Measurements from ENCODE around the gene GPRIN3. TPM values are rescaled to one million over a fixed set of nuclear protein-coding genes. Genes with fewer than 3 reads are reported as not detected.

The GPRIN3 gene
- polyA plus RNA-seq: 10 to 100 TPM in 1 of 3 donors, 1 to 10 TPM in 2; 5.5 to 15.9 (median 7.3) TPM

DNA sequence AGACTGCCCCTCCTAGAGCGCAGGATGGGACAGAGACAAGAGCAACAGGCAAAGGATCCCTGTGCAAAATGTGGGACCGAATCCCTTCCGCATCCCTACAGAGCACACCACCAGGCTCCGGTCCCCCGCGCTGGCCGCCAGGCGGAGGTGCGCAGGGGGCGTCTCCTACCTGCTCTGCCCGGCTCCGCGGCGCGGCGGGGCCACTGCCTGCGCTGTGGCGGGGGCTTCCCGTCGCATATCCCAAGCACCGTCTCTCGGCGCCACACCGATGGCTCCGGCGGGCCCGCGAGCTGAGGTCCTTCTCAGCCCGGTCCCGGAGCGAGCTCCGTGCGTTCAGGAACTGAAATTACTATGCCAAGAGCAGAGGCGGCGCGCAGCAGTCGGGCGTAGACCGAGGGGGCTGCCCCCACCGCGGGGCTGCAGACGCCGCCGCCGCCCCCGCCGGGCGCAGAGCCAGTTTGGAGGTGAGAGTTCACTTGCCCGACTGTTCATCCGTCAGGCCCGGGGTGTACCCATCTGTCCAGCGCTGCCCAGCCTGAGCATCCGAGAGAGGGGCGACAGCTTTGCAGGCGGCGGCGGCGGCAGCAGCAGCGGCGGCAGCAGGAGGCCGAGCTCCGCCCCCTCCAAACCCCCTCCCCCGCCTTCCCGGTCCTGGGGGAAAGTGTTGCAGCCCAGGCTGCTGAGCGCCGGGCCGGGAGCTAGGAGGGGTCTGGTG, at the start of gene GPRIN3:
Gene GPRIN3, minus strand, starts transcription at position 355 of the 715 bp plus-strand sequence. CDS start 57,690 bp downstream, outside the sequence.
- peaks cover 45 to 52% of the 10 kb centered on the region in 2 donors for H3K4me1 Mint-ChIP-seq
- H3K9me3 Mint-ChIP-seq: peaks cover 0 to 3% (median 0%) of the 10 kb centered on the region in 6 donors
- peak; percentile 69 to 72 (median 71) for DNase-seq
- H3K36me3 Mint-ChIP-seq: no peaks in the 10 kb centered on the region
- peak within 1 kb of the TSS; percentile 92 to 98 (median 94) for H3K4me3 Mint-ChIP-seq
- peak within 1 kb of the TSS; percentile 79 to 97 (median 94) for H3K27ac Mint-ChIP-seq
- H3K27me3 Mint-ChIP-seq (ENCODE audit: low read depth in 3 of 3): peaks cover 0 to 4% (median 2%) of the 10 kb centered on the region in 3 donors

DNA sequence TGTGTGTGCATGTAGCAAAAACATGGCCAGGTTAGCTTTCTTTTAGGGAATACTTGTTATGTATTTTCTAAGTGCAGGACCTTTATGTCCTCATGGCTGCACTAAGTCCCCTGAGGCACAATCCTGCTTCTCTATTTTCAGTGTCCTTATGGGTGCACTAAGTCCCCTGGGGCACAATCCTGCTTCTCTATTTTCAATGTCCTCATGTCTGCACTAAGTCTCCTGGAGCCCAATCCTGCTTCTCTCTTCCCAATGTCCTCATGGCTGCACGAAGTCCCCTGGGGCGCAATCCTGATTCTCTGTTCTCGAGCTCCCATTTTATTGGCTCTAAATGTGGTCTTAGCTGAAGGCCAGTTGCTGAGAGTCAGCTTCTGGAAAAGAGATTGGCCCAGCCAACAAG, 49.7 kb upstream of the GPRIN3 start:
- DNase-seq: no peak
- Mint-ChIP-seq H3K4me3 (no peak overlapping the region), H3K27ac (no peak overlapping the region), H3K9me3 (no peaks in the 10 kb centered on the region), H3K27me3 (ENCODE audit: low read depth in 3 of 3) (peaks cover 0 to 2% (median 0%) of the 10 kb centered on the region in 3 donors), H3K36me3 (no peaks in the 10 kb centered on the region), H3K4me1 (no peaks in the 10 kb centered on the region)

DNA sequence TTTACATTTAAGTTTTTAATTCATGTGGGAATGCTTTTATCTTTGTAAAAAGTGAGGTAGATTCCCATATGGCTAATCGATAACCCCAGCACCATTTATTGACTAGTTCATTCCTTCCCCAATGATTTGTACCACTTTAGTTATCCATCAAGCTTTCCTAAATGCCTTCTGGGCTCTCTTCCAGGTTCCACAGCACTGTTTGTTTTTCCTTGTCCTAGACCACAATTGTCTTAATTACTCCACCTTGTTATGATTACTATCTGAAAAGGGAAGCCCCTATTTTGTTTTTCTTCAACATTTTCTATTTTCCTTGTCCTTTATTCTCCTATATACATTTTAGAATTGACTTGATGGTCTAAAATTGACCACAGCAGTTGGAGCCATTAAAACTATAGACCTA, 48.5 kb upstream of the GPRIN3 start:
- peaks cover 0 to 2% (median 0%) of the 10 kb centered on the region in 3 donors for H3K27me3 Mint-ChIP-seq (ENCODE audit: low read depth in 3 of 3)
- no peaks in the 10 kb centered on the region for H3K36me3 Mint-ChIP-seq
- no peak overlapping the region for H3K27ac Mint-ChIP-seq
- no peak overlapping the region for H3K4me3 Mint-ChIP-seq
- H3K4me1 Mint-ChIP-seq: no peaks in the 10 kb centered on the region
- no peak for DNase-seq
- no peaks in the 10 kb centered on the region for H3K9me3 Mint-ChIP-seq

DNA sequence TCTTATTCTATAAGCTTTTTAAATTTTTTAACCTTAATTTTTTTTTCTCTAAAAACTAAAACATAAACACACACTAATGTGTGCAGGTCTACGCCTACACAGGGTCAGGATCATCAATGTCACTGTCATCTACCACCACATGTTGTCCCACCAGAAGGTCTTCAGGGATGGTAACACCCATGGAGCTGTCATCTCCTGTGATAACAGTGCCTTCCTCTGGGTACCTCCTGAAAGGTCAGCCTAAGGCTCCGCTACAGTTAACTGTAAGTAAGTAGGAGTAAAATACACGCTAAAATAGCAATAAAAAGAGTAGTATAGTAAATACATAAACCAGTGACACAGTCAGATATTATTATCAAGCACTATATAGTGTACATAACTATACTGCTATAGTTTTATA, 45.9 kb upstream of the GPRIN3 start:
- Mint-ChIP-seq H3K4me3 (no peak overlapping the region), H3K27me3 (ENCODE audit: low read depth in 3 of 3) (no peaks in the 10 kb centered on the region), H3K27ac (no peak overlapping the region), H3K36me3 (no peaks in the 10 kb centered on the region), H3K9me3 (peaks cover 0 to 5% (median 0%) of the 10 kb centered on the region in 6 donors), H3K4me1 (no peaks in the 10 kb centered on the region)
- no peak for DNase-seq

DNA sequence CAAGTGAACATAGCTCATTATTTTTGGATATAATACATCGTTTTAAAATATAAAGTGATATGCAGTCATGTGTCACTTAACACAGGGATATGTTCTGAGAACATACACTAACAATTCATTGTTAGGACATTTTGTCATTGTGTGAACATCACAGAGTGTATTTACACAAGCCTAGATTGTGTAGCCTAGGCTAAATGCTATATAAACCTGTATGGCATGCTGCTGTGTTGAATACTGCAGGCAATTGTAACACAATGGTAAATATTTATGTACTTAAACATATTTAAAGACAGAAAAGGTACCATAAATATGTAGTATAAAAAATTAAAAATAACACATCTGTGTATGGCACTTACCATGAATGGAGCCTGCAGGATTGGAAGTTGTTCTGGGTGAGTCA, 44.9 kb upstream of the GPRIN3 start:
- H3K27me3 Mint-ChIP-seq (ENCODE audit: low read depth in 3 of 3): peaks cover 0 to 1% (median 0%) of the 10 kb centered on the region in 3 donors
- no peak overlapping the region for H3K4me3 Mint-ChIP-seq
- H3K36me3 Mint-ChIP-seq: peaks cover 0 to 6% (median 0%) of the 10 kb centered on the region in 3 donors
- no peak overlapping the region for H3K27ac Mint-ChIP-seq
- no peaks in the 10 kb centered on the region for H3K4me1 Mint-ChIP-seq
- peaks cover 0 to 12% (median 3%) of the 10 kb centered on the region in 6 donors for H3K9me3 Mint-ChIP-seq
- DNase-seq: no peak

DNA sequence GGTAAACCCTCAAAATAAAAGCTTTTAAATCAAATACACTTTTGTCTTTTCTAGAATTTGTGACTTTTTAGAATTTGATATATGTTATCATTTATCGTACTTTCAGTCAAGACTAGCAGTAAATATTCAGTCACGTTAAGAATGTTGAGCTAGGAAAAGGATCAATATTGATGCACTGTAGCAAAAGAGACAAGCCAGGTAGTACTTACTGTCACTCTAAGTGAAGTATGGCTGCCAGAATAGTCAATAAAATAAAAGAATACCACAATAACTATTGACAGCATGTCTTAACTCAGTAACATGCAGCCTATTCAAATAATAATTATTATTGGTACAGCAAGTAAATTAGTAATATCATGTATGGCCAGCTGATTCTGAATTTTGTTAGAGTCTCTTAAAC, 43.6 kb upstream of the GPRIN3 start:
- H3K4me1 Mint-ChIP-seq: no peaks in the 10 kb centered on the region

DNA sequence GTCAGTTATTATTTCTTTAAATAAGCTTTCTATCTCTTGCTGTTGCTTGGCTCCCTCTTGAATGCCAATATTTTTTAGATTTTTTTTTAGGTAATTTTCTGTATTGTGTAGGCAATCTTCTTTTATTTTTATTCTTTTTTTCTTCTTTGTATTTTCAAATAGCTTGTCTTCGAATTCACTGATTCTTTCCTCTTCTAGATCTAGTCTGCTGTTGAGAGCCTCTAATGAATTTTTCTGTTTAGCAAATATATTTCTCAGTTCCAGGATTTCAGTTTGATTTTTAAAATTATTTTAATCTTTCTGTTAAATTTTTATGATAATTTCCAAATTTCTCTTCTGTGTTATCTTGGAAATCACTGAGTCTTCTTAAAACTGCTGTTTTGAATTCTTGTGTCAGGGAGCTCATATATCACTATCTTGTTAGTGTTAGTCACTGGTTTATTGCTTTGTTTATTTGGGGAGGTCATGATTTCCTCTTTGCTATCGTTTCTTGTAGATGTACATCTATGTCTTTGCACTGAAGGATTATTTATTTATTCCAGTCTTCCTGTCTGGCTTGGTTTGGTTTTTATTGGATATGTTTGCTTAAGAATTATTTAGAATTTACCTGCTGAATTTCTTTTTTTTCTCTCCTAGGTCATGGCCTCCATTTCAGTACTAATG, 39.9 kb upstream of the GPRIN3 start:
- Mint-ChIP-seq H3K27me3 (ENCODE audit: low read depth in 3 of 3) (peaks cover 0 to 4% (median 0%) of the 10 kb centered on the region in 3 donors), H3K27ac (no peak overlapping the region), H3K9me3 (peaks cover 4 to 18% (median 12%) of the 10 kb centered on the region in 6 donors), H3K4me1 (no peaks in the 10 kb centered on the region), H3K4me3 (no peak overlapping the region), H3K36me3 (peaks cover 0 to 11% (median 6%) of the 10 kb centered on the region in 3 donors)
- DNase-seq: no peak

More for the DNA sequence above, 43.6 kb upstream of the GPRIN3 start:
- Mint-ChIP-seq H3K27ac (no peak overlapping the region), H3K36me3 (peaks cover 0 to 11% (median 6%) of the 10 kb centered on the region in 3 donors), H3K27me3 (ENCODE audit: low read depth in 3 of 3) (peaks cover 0 to 1% (median 0%) of the 10 kb centered on the region in 3 donors), H3K4me3 (no peak overlapping the region), H3K9me3 (peaks cover 4 to 18% (median 12%) of the 10 kb centered on the region in 6 donors)
- DNase-seq: no peak

DNA sequence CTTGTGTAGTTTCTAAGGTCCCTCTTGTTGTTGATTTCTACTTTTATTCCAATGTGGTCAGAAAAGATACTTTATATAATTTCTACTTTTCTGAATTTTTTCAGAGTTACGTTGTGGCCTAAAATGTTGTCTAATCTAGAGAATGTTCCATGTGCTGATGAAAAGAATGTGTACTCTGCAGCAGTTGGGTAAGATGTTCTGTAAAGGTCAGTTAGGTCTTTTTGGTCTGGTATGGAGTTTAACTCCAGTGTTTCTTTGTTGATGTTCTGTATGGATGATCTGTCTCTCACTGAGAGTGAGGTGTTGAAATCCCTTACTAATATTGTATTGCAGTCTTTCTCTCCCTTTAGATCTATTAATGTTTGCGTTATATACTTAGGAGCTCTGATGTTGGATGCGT, 37.0 kb upstream of the GPRIN3 start:
- Mint-ChIP-seq H3K36me3 (peaks cover 0 to 11% (median 6%) of the 10 kb centered on the region in 3 donors), H3K9me3 (peaks cover 4 to 17% (median 12%) of the 10 kb centered on the region in 6 donors), H3K27me3 (ENCODE audit: low read depth in 3 of 3) (peaks cover 0 to 5% (median 0%) of the 10 kb centered on the region in 3 donors), H3K4me1 (no peaks in the 10 kb centered on the region), H3K4me3 (no peak overlapping the region), H3K27ac (no peak overlapping the region)
- DNase-seq: no peak

DNA sequence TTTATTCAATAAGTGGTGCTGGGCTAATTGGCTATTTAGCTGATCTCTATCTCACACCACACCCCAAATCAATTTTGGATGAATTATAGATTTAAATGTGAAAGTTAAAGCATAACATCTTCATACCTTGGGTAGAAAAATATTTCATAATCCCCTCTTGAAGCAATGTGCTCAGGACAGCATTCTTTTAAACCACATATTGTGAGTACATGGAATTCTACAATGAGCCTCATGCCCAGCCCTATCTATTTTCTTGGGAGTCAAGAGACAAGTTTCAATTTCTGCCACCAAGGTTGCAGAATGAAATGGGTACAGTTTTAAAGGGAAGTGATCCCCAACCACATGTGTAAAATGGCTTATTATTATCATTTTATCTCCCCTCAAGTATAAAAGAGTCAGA, 30.6 kb upstream of the GPRIN3 start:
- Mint-ChIP-seq H3K4me3 (no peak overlapping the region), H3K9me3 (no peaks in the 10 kb centered on the region), H3K27ac (no peak overlapping the region), H3K36me3 (no peaks in the 10 kb centered on the region), H3K4me1 (no peaks in the 10 kb centered on the region), H3K27me3 (ENCODE audit: low read depth in 3 of 3) (peaks cover 0 to 3% (median 2%) of the 10 kb centered on the region in 3 donors)
- no peak for DNase-seq

DNA sequence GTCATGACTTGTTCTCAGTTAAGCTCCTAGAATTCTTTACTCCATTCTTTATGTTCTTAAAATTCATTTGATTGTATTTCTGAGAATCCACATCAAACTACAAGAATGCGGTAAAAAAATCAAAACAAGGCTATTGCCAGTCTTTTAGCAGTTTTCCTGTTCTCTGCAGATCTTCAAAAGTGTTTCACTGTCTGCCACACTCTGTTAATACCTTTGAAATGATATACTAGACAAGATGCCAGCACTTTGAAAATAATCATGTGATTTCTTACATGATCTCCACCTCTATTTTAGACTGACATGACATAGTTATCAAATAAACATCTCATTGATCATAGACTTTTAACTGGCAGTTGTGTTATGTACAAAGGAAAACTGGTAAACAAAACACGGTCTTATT, 30.1 kb upstream of the GPRIN3 start:
- H3K4me1 Mint-ChIP-seq: no peaks in the 10 kb centered on the region
- H3K27ac Mint-ChIP-seq: no peak overlapping the region
- H3K36me3 Mint-ChIP-seq: no peaks in the 10 kb centered on the region
- DNase-seq: no peak
- no peaks in the 10 kb centered on the region for H3K9me3 Mint-ChIP-seq
- H3K27me3 Mint-ChIP-seq (ENCODE audit: low read depth in 3 of 3): peaks cover 0 to 3% (median 2%) of the 10 kb centered on the region in 3 donors
- no peak overlapping the region for H3K4me3 Mint-ChIP-seq

DNA sequence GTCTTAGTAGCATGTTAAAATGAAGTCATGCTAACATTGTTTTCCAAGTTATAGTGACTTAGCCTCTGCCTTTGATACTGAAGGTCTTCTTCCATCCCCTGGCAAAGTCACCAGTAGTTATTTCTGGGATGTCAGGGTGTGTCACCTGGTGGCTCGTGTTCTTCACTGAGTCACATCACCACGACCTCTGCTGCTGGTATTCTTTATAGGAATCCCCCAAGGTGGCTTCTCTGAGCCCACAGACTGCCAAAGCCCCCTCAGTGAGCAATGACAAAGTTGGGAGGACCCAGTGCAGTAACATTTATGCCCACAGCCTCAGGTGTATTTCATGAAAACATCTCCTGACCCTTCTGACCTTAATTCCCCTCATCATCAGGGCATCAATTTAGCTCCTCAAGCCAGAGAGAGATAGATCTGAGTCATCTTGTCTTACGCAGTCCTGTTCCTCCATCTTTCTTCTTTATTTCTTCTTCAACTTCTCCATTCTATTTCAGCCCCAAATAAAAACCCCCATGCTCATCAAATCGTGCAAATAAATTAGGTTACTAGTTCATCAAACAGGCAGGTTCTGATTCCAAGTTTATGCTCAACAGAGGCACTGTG, 29.3 kb upstream of the GPRIN3 start:
- no peak overlapping the region for H3K4me3 Mint-ChIP-seq

DNA sequence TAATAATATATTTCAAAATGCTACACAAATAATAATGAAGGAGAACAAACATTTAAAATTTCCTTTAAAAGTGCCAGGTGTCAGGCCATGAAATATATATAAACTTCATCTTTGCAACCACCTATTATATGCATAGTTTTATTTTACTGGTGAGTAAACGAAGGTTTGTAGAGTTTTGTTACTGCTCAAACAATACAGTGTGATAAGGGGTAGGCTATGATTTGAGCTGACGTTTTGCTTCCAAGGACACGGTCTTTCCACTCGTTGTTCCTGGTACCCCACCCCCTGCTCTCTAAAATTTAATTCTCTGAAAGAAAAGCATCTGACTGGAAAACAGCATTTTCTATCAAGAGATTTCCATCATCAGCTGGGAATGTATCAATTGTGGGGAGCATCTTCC, 27.2 kb upstream of the GPRIN3 start:
- Mint-ChIP-seq H3K9me3 (peaks cover 0 to 2% (median 0%) of the 10 kb centered on the region in 6 donors), H3K4me1 (no peaks in the 10 kb centered on the region), H3K4me3 (no peak overlapping the region), H3K27me3 (ENCODE audit: low read depth in 3 of 3) (peaks cover 2 to 3% (median 3%) of the 10 kb centered on the region in 3 donors), H3K27ac (no peak overlapping the region), H3K36me3 (no peaks in the 10 kb centered on the region)
- DNase-seq: no peak

More for the DNA sequence above, 29.3 kb upstream of the GPRIN3 start:
- no peak for DNase-seq
- no peaks in the 10 kb centered on the region for H3K4me1 Mint-ChIP-seq
- no peaks in the 10 kb centered on the region for H3K9me3 Mint-ChIP-seq
- H3K27ac Mint-ChIP-seq: no peak overlapping the region
- peaks cover 0 to 3% (median 0%) of the 10 kb centered on the region in 3 donors for H3K27me3 Mint-ChIP-seq (ENCODE audit: low read depth in 3 of 3)
- H3K36me3 Mint-ChIP-seq: no peaks in the 10 kb centered on the region

DNA sequence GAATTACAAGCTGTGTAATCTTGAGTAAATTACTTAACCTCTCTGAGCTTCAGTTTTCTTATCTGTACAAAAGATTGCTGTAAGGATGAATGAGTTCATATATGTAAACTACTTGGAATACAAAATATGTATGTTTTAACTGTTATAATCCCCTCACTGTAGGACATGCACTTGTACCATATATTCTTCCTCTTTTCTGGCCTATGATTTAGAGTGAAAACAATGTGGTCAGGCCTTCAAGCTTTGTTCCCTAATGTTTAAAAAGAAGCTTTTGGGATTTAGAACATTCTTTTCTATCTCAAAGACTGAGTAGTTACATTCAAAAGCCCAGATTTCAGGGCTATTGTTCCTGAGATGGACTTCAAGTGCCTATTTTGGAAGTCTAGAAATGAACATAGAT, 26.7 kb upstream of the GPRIN3 start:
- no peak for DNase-seq
- Mint-ChIP-seq H3K9me3 (peaks cover 0 to 2% (median 0%) of the 10 kb centered on the region in 6 donors), H3K36me3 (no peaks in the 10 kb centered on the region), H3K4me3 (no peak overlapping the region), H3K27me3 (ENCODE audit: low read depth in 3 of 3) (peaks cover 2 to 3% (median 3%) of the 10 kb centered on the region in 3 donors), H3K4me1 (no peaks in the 10 kb centered on the region), H3K27ac (no peak overlapping the region)
